Measurements from ENCODE around the gene CDH13.

CDH13 gene

DNA sequence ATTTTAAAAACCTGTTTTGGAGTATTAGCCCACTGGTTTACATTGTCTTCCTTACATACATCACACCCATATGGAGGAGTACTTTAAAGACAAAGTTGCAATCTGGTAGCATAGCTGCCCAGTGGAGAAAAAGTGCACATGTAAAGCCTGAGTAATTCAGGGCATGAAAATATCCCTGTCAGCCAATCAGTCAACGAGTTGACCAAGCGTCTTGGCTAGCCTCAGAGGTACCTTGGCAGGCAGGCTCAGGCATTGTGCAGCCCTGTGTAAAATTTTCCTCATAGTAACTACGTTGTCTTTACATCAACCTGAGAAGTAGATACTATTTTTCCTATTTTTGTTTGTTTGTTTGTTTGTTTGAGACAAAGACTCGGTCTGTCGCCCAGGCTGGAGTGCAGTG is 339.0 kb downstream of the CDH13 start:
- TF ChIP-seq, protein P1, sequence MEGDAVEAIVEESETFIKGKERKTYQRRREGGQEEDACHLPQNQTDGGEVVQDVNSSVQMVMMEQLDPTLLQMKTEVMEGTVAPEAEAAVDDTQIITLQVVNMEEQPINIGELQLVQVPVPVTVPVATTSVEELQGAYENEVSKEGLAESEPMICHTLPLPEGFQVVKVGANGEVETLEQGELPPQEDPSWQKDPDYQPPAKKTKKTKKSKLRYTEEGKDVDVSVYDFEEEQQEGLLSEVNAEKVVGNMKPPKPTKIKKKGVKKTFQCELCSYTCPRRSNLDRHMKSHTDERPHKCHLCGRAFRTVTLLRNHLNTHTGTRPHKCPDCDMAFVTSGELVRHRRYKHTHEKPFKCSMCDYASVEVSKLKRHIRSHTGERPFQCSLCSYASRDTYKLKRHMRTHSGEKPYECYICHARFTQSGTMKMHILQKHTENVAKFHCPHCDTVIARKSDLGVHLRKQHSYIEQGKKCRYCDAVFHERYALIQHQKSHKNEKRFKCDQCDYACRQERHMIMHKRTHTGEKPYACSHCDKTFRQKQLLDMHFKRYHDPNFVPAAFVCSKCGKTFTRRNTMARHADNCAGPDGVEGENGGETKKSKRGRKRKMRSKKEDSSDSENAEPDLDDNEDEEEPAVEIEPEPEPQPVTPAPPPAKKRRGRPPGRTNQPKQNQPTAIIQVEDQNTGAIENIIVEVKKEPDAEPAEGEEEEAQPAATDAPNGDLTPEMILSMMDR (IDR thresholded peaks at IDR 0.05; ENCODE audit: control insufficient read depth, extremely low read depth, insufficient read depth): no peak
- H3K4me3 ChIP-seq (ENCODE audit: low read depth, low read length): no peak overlapping the region
- DNase-seq (ENCODE audit: low read depth): no peak

DNA sequence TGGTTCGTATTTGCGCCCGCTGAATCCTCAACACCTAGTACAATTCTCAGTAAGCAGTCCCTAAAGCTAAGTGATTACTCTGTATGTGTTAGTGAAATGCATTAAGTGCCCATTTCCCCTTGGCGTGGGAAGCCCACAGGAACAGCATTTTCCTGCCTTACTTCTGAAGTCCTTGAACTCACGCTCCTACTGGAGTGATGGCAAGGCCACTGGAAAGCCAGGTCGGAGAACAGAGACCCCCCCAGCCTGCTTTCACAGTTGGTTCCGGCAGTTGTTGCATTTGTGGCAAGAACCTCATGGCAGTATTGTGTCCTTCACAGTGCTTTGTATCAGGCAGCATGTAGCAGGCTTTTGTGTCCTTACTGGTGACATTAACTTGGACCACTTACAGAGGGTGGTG is 340.7 kb downstream of the CDH13 start:
- DNase-seq (ENCODE audit: low read depth): no peak
- no peak overlapping the region for H3K4me3 ChIP-seq (ENCODE audit: low read depth, low read length)
- TF ChIP-seq, protein P1 (IDR thresholded peaks at IDR 0.05; ENCODE audit: control insufficient read depth, extremely low read depth, insufficient read depth): no peak

DNA sequence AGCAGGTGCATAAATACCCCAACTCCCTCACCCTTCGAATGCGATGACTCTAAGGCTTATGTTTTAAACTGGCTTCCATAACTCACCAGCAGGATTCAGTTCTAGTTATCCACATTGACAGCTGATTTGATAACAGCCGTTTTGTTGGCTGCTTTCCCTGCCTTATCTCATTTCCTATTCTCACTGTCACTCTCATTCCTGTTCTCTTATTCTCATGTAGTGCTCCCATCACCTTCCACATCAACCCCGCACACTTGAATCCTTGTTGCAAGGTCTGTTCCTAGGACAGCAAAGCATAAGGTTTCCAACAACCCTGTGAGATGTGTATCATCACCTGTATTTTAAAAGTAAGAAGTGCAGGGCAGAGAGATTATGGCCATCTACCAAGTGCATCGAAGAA is 344.4 kb downstream of the CDH13 start:
- TF ChIP-seq, protein P1 (IDR thresholded peaks at IDR 0.05; ENCODE audit: control insufficient read depth, extremely low read depth, insufficient read depth): no peak
- no peak for DNase-seq (ENCODE audit: low read depth)
- H3K4me3 ChIP-seq (ENCODE audit: low read depth, low read length): no peak overlapping the region

DNA sequence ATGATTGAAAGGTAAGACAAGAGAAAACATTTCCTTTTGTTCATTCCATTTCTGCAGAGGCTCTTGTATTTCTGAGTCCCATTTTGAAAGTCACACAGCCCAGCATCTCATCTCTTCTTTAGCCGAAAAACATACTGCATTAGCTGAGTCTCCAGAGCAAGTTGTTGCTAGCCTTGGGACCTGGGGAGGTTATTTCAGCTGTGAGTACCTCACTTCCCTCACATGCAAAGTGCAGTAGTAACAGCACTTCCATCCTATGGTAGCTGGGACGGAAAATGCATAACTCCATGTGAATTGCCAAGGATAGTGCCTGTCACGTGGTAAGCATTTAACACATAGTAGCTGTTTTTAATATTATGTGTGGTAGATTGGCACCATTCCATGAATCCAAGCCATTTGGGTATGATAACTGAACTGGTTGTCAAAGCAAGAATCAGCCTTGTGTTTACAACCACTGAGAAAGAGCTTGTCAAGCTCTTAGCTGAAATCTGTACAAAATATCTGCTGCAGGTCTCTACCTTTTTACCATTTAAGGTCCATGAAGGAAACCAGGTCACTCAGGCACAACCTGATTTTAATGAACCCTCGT is 345.7 kb downstream of the CDH13 start:
- no peak for DNase-seq (ENCODE audit: low read depth)
- TF ChIP-seq, protein P1 (IDR thresholded peaks at IDR 0.05; ENCODE audit: control insufficient read depth, extremely low read depth, insufficient read depth): no peak
- H3K4me3 ChIP-seq (ENCODE audit: low read depth, low read length): no peak overlapping the region

DNA sequence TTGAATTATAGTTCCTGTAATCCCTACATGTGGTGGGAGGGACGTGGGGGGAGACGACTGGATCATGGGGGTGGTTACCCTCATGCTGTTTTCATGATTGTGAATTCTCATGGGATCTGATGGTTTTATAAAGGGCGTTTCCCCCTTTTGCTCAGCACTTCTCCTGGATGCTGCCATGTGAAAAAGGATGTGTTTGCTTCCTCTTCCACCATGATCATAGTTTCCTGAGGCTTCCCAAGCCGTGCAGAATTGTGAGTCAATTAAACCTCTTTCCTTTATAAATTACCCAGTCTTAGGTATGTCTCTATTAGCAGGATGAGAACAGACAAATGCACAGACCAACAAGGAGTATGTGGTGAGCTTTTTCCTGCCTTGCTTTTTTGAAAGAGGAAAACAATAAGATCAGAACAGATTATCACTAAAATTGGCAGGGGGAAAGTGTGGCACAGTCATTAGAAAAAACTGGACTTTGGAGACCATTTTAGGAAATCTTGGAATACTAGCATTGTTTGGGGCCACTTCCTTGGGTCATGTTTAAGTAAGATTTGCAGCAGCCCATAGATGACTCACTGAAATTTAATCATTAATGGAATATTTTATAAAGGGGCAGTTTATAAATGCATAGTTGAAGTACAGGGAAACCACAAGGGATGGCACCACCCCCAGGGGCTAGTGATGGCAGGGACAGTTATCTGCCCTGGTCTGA is 352.8 kb downstream of the CDH13 start:
- no peak overlapping the region for H3K4me3 ChIP-seq (ENCODE audit: low read depth, low read length)
- TF ChIP-seq, protein P1 (IDR thresholded peaks at IDR 0.05; ENCODE audit: control insufficient read depth, extremely low read depth, insufficient read depth): no peak
- DNase-seq (ENCODE audit: low read depth): no peak

DNA sequence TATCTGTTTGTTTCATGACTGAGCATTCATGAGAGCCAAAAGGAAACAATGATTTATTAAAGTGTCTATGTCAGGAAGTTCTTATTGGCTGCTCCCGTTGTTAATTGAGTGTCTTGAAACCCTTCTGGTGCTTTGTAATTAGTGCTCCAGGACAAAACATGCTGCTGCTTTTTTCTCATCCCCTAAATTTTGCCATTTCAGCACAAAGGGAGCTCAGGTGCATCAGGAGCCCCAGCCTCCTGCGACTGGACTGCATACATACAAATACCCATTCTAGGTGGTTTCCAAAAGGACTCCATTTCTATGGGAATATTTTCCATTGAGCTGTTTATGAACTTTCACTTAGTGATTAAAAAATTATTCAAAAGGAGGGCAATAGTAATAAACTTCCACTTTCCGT is 354.0 kb downstream of the CDH13 start:
- TF ChIP-seq, protein P1 (IDR thresholded peaks at IDR 0.05; ENCODE audit: control insufficient read depth, extremely low read depth, insufficient read depth): no peak
- H3K4me3 ChIP-seq (ENCODE audit: low read depth, low read length): no peak overlapping the region
- DNase-seq (ENCODE audit: low read depth): no peak

DNA sequence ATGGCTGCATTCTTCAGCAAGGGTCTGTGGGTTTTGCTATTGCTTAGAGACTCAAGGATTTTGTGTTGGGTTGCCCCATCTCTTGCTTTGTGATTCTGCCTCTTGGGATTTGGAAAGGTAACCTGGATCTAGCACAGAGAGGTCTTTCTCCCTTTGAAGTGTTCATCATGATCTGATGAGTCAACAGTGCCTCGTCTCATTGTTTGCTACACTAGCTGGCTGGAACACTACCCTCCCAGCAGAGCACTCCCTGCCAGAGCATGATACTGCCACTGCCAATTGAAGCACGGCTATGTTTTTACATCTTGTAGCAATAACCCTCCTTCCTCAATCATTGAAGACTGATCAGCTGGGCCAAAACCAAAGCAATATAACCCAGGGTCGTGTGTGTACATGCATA is 361.0 kb downstream of the CDH13 start:
- TF ChIP-seq, protein P1 (IDR thresholded peaks at IDR 0.05; ENCODE audit: control insufficient read depth, extremely low read depth, insufficient read depth): no peak
- no peak for DNase-seq (ENCODE audit: low read depth)
- no peak overlapping the region for H3K4me3 ChIP-seq (ENCODE audit: low read depth, low read length)

All from LNCaP clone FGC (cell line).